H9 (cell line): Measurements from ENCODE around the gene GPC4. TPM values are rescaled to one million over a fixed set of nuclear protein-coding genes. Genes with fewer than 3 reads are reported as not detected.

ENCODE experiments used
- DNase-seq: peaks from one replicate; pipeline ENCODE4 v3.0.0-alpha.2; 2017
- H2AFZ ChIP-seq: one replicate; pipeline ENCODE4 v1.6.1; 2013; ENCODE audit warnings: mild to moderate bottlenecking, low read length, control low read depth, moderate library complexity
- H2AK5ac ChIP-seq: 2 replicates; pipeline ENCODE4 v1.6.1; 2013; ENCODE audit warnings: low read length, control low read depth, mixed read lengths; ENCODE audit not compliant: insufficient read length
- H2BK120ac ChIP-seq: one replicate; pipeline ENCODE4 v1.6.1; 2013; ENCODE audit warnings: low read depth, mild to moderate bottlenecking, low read length, control low read depth, inconsistent platforms; ENCODE audit not compliant: poor library complexity, severe bottlenecking
- H2BK12ac ChIP-seq: 2 replicates; pipeline ENCODE4 v1.6.1; 2013; ENCODE audit warnings: low read length, control low read depth, mixed read lengths, low read depth; ENCODE audit not compliant: insufficient read length
- H2BK15ac ChIP-seq: 2 replicates; pipeline ENCODE4 v1.6.1; 2013; ENCODE audit warnings: low read depth, low read length, control low read depth
- H2BK20ac ChIP-seq: one replicate; pipeline ENCODE4 v1.6.1; 2013; ENCODE audit warnings: low read depth, mild to moderate bottlenecking, low read length, control low read depth, inconsistent platforms; ENCODE audit not compliant: poor library complexity, severe bottlenecking
- H2BK5ac ChIP-seq: 2 replicates; pipeline ENCODE4 v1.6.1; 2013; ENCODE audit warnings: low read length, control low read depth, mixed read lengths; ENCODE audit not compliant: insufficient read length
- H3K14ac ChIP-seq: 2 replicates; pipeline ENCODE4 v1.6.1; 2013; ENCODE audit warnings: low read length, control low read depth; ENCODE audit not compliant: insufficient read depth
- H3K18ac ChIP-seq: 2 replicates; pipeline ENCODE4 v1.6.1; 2013; ENCODE audit warnings: low read depth, mild to moderate bottlenecking, mixed read lengths, low read length, control low read depth; ENCODE audit not compliant: insufficient read length
- H3K23ac ChIP-seq: 2 replicates; pipeline ENCODE4 v1.6.1; 2013; ENCODE audit warnings: low read length, control low read depth, mixed read lengths, low read depth; ENCODE audit not compliant: insufficient read length
- H3K23me2 ChIP-seq: 2 replicates; pipeline ENCODE4 v1.6.1; 2013; ENCODE audit warnings: low read depth, mild to moderate bottlenecking, mixed read lengths, low read length, control low read depth; ENCODE audit not compliant: insufficient read length, poor library complexity, severe bottlenecking
- H3K27ac ChIP-seq: 2 replicates; pipeline ENCODE4 v1.5.1; 2013; ENCODE audit warnings: low read length, control low read depth, mixed read lengths, low read depth; ENCODE audit not compliant: insufficient read length
- H3K27me3 ChIP-seq: 2 replicates; pipeline ENCODE4 v1.6.1; 2013; ENCODE audit warnings: low read length, control low read depth, inconsistent platforms; ENCODE audit not compliant: insufficient read depth
- H3K4ac ChIP-seq: 2 replicates; pipeline ENCODE4 v1.6.1; 2013; ENCODE audit warnings: low read depth, mild to moderate bottlenecking, control low read depth, inconsistent platforms, low read length, moderate library complexity
- H3K4me1 ChIP-seq: 2 replicates; pipeline ENCODE4 v1.6.1; 2013; ENCODE audit warnings: low read length, control low read depth, inconsistent platforms; ENCODE audit not compliant: insufficient read depth
- H3K4me2 ChIP-seq: 2 replicates; pipeline ENCODE4 v1.6.1; 2013; ENCODE audit warnings: low read length, control low read depth, mixed read lengths; ENCODE audit not compliant: insufficient read length, insufficient read depth
- H3K56ac ChIP-seq: 2 replicates; pipeline ENCODE4 v1.6.1; 2013; ENCODE audit warnings: low read depth, mild to moderate bottlenecking, mixed read lengths, low read length, control low read depth; ENCODE audit not compliant: insufficient read length
- H3K79me1 ChIP-seq: 2 replicates; pipeline ENCODE4 v1.6.1; 2013; ENCODE audit warnings: low read depth, mild to moderate bottlenecking, moderate library complexity, low read length, control low read depth, inconsistent platforms; ENCODE audit not compliant: insufficient read depth, poor library complexity, severe bottlenecking
- H3K79me2 ChIP-seq: 2 replicates; pipeline ENCODE4 v1.6.1; 2013; ENCODE audit warnings: low read length, control low read depth, inconsistent platforms; ENCODE audit not compliant: insufficient read depth
- H3K9ac ChIP-seq: 2 replicates; pipeline ENCODE4 v1.6.1; 2013; ENCODE audit warnings: low read length, control low read depth, mixed read lengths; ENCODE audit not compliant: insufficient read length; ENCODE audit errors: extremely low read depth
- H3K9me3 ChIP-seq: one replicate; pipeline ENCODE4 v1.6.1; 2013; ENCODE audit warnings: low read depth, low read length, inconsistent platforms; ENCODE audit not compliant: control insufficient read depth
- H3T11ph ChIP-seq: one replicate; pipeline ENCODE4 v1.6.1; 2013; ENCODE audit warnings: mild to moderate bottlenecking, low read length, control low read depth, inconsistent platforms
- H4K20me1 ChIP-seq: one replicate; pipeline ENCODE4 v1.6.1; 2013; ENCODE audit not compliant: control insufficient read depth, insufficient read length, insufficient read depth
- H4K5ac ChIP-seq: 2 replicates; pipeline ENCODE4 v1.6.1; 2013; ENCODE audit warnings: low read depth, mild to moderate bottlenecking, mixed read lengths, low read length, control low read depth; ENCODE audit not compliant: insufficient read length
- H4K8ac ChIP-seq: replicated peaks from 2 replicates; pipeline ENCODE4 v1.6.1; 2013; ENCODE audit warnings: low read length, control low read depth, mixed read lengths, low read depth; ENCODE audit not compliant: insufficient read length
- H4K91ac ChIP-seq: 2 replicates; pipeline ENCODE4 v1.6.1; 2013; ENCODE audit warnings: low read depth, mild to moderate bottlenecking, moderate library complexity, mixed read lengths, low read length, control low read depth; ENCODE audit not compliant: insufficient read length
- H3K27ac Mint-ChIP-seq, 3 experiments: 2 replicates in 2 of 3; 3 replicates in 1 of 3; pipeline ENCODE4 v1.8.0; 2020 to 2021; ENCODE audit warnings: mixed read lengths in 3 of 3, mild to moderate bottlenecking in 1 of 3, moderate library complexity in 1 of 3
- H3K27me3 Mint-ChIP-seq: 2 replicates; pipeline ENCODE4 v1.8.0; 2021; ENCODE audit warnings: low read depth, mild to moderate bottlenecking, moderate library complexity, mixed read lengths
- H3K36me3 Mint-ChIP-seq, 3 experiments: 2 replicates in 2 of 3; 3 replicates in 1 of 3; pipeline ENCODE4 v1.8.0; 2020 to 2021; ENCODE audit warnings: low read depth in 3 of 3, mixed read lengths in 3 of 3; ENCODE audit not compliant: insufficient read depth in 1 of 3
- H3K4me1 Mint-ChIP-seq, 2 experiments: 2 replicates each; pipeline ENCODE4 v1.8.0; 2020; ENCODE audit warnings: mixed read lengths in 2 of 2
- H3K4me3 Mint-ChIP-seq, 2 experiments: 2 replicates in 1 of 2; 3 replicates in 1 of 2; pipeline ENCODE4 v1.8.0; 2020 to 2021; ENCODE audit warnings: mild to moderate bottlenecking in 2 of 2, mixed read lengths in 2 of 2, moderate library complexity in 1 of 2
- H3K9me3 Mint-ChIP-seq, 2 experiments: 2 replicates in 1 of 2; 3 replicates in 1 of 2; pipeline ENCODE4 v1.8.0; 2020; ENCODE audit warnings: mild to moderate bottlenecking in 2 of 2, mixed read lengths in 2 of 2, moderate library complexity in 1 of 2
- CTCF ChIP-seq: fragments of 200-600 bp; sonication (generic); conservative IDR thresholded peaks from 3 replicates; pipeline ENCODE4 v1.8.0; 2021; ENCODE audit warnings: antibody characterized with exemption, mild to moderate bottlenecking
- WGBS: extraction: QIAGEN DNeasy Blood & Tissue Kit; methylation state at CpG from one replicate; pipeline ENCODE4 v1.1.7; 2013; ENCODE audit warnings: missing lambda C conversion rate, low lambda C conversion rate, mixed read lengths; ENCODE audit not compliant: insufficient read length; ENCODE audit errors: extremely low coverage; 5-methylcytosine and 5-hydroxymethylcytosine counted together
- total RNA-seq: library from RNA; stranded (reverse); gene quantifications from 2 replicates; pipeline ENCODE4 v1.2.1, GENCODE V29; 2021

Gene GPC4
- total RNA-seq, 1 experiment from 2014 or later, result 416 TPM

- Histone ChIP-seq H2BK15ac (no peak overlapping the region), H2AFZ (no peak overlapping the region), H3K79me1 (peaks cover 2% of the 10 kb centered on the region), H3K14ac (no peak overlapping the region), H3K18ac (no peak overlapping the region), H4K5ac (no peak overlapping the region), H3K9ac (no peak overlapping the region), H2BK120ac (no peak overlapping the region), H2BK5ac (no peak overlapping the region), H3K4me1 (peaks cover 5% of the 10 kb centered on the region; the same call in 1 of the 2 replicates), H3K9me3 (no peaks in the 10 kb centered on the region), H3K56ac (no peak overlapping the region), H2BK20ac (no peak overlapping the region), H2AK5ac (no peak overlapping the region), H3T11ph (no peak overlapping the region), H4K20me1 (no peaks in the 10 kb centered on the region), H4K8ac (no peak overlapping the region), H3K23me2 (no peaks in the 10 kb centered on the region), H3K27ac (no peak overlapping the region), H2BK12ac (no peak overlapping the region), H3K23ac (no peak overlapping the region), H4K91ac (no peak overlapping the region), H3K27me3 (no peaks in the 10 kb centered on the region), H3K4ac (no peak overlapping the region), H3K4me2 (no peak overlapping the region), H3K79me2 (peaks cover 83% of the 10 kb centered on the region)
- DNase-seq, result no peak
- no CpG with 5 or more reads among the region's 4 CpGs for WGBS
- peaks cover 59 to 60% of the 10 kb centered on the region in 2 experiments for H3K4me1 Mint-ChIP-seq
- no peak for TF ChIP-seq CTCF
- H3K27me3 Mint-ChIP-seq, result no peaks in the 10 kb centered on the region; the same call in 1 of the 2 replicates
- H3K4me3 Mint-ChIP-seq, result no peak overlapping the region
- peak overlapping the region in 1 of 3 experiments; percentile 13; a peak in 2 of 7 replicates for H3K27ac Mint-ChIP-seq
- H3K9me3 Mint-ChIP-seq, result no peaks in the 10 kb centered on the region
- H3K36me3 Mint-ChIP-seq, result peaks cover 55 to 91% (median 84%) of the 10 kb centered on the region in 3 experiments
These were observed 9.6 kb downstream of the GPC4 start for GRCh38 chrX:133405498-133406185.
